Ecto neural progenitor cell (in vitro differentiated cells): ENCODE data around the gene GNRHR.
"Not testable (repeated sequence)": the region's sequence is repeated elsewhere in the genome, so short reads cannot be mapped to it uniquely, and the experiment has no call there.

Experiments
- DNase-seq: peaks from one replicate; pipeline ENCODE4 v3.0.0-alpha.2; 2018; ENCODE audit warnings: low spot score

GNRHR gene, protein sequence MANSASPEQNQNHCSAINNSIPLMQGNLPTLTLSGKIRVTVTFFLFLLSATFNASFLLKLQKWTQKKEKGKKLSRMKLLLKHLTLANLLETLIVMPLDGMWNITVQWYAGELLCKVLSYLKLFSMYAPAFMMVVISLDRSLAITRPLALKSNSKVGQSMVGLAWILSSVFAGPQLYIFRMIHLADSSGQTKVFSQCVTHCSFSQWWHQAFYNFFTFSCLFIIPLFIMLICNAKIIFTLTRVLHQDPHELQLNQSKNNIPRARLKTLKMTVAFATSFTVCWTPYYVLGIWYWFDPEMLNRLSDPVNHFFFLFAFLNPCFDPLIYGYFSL

DNA sequence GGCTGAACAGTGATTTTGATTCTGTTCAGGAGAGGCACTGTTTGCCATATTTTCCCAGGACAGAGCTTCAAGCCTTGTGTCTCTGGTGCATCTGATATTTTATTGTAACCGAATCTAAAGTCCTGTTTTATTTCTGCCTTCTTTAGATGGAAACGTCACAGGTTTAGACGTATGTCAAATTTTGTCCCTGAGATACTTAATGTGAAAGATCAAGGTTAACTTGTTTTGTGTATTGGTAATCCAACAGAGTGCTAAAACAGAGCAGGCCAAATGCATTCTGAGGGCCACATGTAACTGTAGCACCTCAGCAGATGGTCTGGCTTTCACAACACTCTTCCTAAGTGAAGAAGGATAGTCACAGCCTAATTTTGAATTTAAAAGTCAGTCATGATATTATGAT is at the start of gene GNRHR:
TSS of gene GNRHR (minus strand) at position 101 of the 400 bp plus-strand sequence. CDS start at position 48, 53 bp downstream.
- DNase-seq = no peak

DNA sequence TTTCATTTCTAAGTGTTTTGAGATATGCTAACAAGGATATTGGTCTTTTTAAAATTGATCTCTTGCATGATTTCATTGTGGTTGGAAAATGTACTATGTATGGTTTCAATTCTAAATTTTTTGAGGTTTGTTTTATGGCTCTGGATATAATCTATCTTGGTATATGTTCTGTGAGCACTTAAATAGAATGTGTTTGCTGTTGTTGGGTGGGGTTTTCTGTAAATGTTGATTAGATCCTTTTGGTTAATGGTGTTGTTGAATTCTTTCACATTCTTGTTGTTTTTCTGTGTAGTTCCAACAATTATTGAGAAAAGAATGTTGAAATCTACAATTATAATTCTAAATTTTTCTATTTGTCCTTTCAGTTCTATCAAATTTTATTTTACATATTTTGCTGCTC is 42.6 kb upstream of the GNRHR start:
- no peak for DNase-seq

DNA sequence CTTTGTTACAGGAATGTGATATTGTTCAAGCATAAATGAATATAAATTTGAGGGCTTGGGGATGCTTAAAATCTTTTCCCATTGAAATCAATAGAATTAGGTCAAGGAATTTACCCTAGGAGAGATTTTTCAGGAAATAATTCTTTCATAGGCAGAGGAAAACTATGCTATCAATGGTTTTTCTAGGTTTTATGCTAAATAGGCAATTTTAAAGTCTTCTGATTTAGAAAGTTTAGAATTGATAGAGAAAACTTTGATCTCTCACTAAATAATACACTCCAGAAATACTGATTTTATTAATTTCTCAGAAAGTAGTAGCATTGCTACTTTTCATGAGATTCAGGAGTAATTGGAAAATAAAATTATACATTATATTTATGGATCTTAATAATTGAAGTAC is 36.5 kb upstream of the GNRHR start:
- no peak for DNase-seq

DNA sequence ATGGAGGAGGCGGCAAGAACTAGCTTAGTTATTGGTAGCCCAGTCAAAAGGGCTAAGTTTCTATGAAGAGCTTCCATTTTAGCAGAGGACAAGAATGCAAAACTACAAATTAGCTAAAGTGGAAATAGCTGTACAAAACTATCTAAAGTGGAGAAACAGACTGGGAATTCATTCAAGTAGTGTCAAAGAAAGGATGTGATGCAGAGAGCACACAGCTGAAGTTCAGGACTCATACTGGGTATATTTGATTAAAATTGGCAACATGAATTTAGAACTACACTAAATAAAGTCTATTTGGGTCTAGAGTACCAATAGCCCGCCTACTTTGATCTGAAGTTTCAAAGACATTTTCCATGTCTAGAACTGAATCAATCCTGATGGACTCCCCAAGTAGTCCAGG is 33.1 kb upstream of the GNRHR start:
- no peak for DNase-seq

DNA sequence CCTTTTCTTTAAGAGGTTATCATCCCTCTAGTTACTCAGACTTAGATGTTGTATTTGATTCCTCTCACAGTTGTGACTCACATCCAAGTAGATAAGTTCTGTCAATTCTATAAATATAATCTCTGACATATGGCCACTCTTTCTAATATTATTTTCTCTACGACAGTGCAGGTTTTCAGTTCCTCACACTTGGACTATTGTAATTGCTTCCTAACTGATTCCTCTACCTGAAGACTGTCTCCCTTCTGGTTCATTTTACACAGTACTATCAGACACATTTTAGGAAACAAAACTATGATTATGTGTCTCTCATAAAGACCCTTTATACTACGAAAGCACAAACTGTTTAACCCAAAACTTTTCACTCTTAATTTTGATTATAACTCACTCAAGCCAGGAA is 31.3 kb upstream of the GNRHR start:
- no peak for DNase-seq

DNA sequence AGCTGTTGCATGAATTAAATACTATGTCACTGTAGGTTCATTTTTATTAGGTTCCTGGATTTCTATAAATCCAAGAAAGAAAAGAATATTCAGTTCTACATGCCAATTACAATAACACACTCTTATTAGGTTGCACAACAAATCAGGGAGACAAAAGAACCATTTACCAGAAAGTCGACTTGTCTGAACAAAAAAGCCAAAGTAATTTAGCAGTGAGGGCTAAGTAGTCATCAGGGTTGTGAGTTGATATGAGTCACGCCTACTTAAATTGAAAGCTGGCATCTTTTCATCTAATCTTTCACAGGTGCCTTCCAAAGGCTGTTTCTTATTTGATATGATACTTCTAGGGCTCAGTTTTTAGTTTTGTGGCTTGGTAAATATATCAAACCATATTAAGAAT is 25.4 kb upstream of the GNRHR start:
- no peak for DNase-seq

DNA sequence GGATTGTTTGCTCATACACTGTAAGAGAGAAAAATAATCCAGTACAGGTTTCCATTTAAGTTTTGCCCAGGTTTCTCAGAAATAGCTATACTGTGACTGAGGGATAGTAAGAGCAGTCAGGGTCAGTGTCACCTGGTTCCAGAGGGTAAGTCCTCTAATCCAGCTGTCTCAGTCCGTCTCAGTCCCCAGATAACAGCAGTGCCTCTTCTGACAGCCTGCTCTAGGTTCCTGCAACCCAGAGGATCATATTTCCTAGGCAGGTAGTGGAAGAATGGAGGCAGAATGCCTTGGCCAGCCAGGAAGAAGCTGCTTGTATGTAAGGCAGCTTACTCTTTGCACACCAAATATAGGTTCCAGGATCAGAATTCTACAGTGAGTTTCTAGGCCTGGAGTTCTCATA is 22.6 kb upstream of the GNRHR start:
- no peak for DNase-seq

DNA sequence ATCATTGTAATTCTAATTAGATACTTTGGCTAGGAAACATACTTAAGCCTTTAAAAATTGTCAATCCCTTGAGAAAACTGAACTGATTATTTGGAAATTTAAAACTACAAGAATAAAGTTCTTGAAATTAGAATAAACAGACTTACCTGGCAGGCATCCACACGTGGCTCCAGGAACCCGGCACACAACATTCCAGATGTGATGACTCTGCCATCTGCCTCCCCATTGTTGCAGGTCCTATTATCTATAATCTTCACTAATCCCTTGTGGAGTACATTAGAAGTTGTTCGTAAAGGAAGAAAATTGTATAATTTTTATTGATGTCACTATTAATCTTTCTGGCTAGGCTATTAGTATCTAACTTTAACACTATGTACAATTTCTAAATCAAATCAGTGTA is 16.2 kb upstream of the GNRHR start:
- no peak for DNase-seq

DNA sequence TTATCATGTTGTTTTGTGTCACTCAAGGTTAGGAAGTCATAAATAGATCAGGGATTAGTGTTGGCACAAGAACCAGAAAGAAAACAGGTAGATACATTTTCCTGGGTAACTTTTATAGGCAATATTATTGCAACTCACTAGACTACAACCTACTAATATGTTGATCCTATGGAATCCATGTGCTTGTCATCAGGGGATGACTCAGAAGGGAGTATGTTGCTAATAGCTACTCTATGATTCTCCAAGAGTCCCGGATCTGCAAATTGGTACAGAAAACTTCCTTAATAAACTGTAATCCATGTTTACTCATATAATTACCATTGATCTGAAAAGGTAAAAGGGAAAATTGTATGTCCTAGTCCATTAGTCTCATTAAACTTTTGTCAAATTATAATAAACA is 11.7 kb upstream of the GNRHR start:
- no peak for DNase-seq

DNA sequence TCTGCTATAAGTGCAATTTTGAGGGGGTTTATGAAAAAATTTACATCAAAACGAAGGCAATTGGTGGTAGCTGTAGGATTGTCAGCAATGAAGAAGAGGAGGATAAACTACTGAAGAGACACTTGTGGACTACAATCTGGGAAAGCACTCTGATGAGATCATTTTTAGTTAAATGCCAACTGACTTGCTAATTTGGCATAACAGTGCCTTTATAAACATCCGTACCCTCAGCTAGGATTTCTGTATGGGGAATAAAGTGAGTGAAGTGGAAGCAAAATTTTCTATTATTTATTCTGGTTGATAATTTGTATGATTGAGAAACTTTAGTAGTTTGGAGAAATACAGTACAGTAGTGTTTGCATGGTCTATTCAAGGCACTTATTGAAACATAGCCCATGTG is 11.2 kb upstream of the GNRHR start:
- DNase-seq = no peak

DNA sequence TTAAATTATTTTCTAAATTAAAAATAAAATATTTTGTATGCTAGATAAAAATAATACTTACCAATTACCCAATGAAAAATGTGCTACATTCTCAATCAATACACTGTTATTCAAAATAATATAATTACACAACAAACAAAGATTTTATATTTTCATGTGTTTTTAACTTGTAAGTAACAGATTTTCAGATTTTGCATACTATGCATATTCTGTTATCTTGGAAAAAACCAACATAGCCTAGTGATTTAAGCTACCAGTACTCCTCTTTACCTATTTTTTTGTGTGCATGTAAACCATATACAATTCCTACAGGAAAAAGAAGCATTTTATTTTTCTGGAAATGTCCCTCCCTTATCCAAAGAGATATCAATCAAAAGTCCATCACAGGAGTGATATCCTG is 10.0 kb upstream of the GNRHR start:
- no peak for DNase-seq

DNA sequence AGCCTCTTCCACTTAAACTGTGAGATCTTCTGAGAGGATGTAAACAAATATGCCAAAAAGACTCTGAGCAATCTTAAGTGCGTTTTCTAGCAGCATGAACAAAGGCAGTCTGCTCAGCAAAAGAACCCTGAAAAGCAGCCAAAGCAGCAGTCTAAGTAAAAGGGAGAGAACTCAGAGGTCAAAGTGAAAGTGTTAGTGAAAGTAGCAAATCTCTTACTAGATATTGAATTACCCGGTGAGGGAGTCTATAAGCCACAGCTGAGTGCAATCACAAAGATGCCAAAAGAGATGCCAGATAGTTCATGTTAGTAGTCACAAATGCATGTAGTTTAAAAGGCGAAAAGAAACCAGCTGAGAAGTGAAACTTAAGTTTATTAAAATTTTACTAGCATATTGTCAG is 7.9 kb upstream of the GNRHR start:
- DNase-seq = no peak

DNA sequence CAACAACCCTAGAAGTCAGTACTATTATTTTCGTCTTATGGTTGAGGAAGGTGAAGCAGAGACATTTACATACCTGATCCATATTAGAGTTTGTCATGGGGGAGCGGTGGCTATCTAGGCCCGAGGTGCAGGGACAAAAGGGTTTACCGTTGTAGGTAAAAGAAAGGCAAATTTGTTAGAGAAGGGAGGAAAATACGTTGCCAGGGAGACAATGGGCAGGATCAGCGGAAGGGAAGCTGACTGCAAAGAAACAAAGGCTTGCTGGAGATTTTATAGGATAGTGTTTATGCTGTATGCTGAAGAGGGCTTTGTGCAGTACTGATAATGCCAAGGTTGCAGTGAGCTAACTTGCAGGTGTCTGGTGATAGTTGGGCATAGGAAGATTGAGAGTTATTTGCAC is 2.8 kb upstream of the GNRHR start:
- not testable (repeated sequence) for DNase-seq

DNA sequence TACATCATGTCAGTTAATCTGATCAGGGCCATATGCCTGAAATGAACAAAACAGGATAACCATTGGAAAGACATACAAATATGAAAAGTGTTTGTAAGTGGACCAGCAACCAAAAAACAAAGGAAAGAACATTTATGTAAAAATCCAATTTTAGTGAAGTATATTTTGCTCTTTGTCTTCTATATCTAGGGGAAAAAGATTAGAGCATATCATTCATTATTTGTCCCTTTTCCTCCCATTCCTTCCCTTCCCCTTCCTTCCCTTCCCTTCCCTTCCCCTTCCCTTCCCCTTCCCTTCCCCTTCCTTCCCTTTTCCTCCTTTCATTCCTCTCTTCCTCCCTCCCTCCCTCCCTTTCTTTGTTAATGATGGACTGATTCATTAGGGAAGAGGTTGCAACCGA is 1.8 kb upstream of the GNRHR start:
- DNase-seq = no peak

DNA sequence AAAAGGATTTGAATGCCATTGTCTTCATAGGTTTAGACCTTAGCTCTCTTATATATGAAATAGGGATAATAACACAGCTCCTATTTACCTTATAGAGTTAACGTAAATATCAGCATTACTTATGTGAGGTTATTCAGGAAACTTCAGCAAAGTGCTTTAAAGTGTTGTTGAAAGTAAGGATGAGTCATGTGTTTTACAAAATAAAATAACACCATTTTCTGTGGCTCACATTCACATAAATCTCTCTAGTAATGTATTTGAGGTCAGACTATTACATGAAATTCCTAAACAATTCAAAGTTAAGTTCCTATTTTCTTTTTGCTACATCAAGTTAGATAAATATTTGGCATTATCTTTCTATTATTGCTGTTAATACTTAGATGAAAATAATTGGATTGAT is 2.9 kb downstream of the GNRHR start:
- DNase-seq = no peak

DNA sequence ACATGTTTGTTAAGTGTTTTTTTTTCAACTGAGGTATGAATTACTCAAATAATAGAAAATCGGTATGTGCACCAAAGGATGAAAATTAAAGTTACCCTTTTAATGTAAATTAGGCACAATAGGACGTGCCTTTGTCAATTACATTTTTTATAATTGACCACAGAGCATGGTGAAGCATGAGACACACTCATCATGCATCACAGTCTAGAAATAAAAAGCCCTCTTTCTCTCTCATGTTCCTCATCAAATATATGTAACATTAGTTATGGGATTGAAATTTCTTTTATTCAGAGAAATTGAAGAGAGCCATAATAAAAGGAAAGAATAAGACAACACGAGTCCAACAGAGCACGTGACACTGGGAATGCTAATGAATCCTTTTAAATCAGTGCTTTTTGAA is 3.5 kb downstream of the GNRHR start:
- no peak for DNase-seq

DNA sequence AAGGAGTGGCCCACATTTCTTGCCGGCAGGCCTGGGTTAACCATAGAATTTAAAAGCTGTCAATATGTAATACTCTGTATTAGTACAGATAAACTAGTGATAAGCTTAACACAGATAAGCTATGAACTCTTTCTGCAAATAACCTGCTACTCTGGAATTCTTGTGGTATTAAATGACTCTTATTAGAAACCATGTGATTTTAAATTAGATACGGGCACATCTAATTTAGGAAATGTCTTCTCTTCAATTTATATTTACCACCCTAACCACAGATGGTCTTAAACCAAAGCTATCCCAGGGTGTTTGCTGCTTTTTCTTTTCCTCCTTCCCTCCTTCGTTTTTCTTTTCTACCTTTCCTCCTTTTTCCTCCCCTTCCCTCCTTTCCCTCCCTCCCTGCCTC is 4.9 kb downstream of the GNRHR start:
- DNase-seq = no peak

DNA sequence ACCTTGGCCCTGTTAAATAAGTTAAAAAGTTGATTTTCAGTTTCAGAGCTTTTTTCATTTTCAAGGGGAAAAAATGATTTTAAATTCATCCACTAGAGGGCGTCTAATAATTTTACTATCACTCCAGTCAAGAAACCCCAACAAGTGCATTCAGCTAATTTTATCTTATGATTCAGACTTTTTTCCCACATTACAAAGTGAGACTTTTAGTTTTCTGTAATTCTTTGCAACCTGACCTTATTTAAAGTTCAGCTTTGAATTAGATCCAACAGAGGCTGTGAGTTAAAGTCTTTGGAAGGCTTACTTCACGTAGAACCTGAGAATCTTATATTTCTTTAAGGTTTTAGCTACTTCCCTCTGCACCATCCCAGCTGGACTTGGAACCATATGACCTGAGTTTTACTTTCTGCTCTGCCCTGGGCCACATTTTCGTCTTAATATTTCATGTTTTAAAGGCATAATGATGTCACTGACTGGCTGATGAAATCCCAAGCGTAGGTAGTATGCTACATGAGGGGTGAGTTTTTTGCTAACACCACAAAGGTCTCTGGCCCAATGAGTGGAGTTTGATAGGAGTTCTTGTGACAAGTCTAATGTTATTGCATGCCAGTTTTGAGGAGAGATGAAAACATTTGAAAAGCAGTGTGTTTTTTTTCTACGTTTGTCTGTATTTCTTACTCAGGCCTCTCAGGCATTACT is 7.2 kb downstream of the GNRHR start:
- no peak for DNase-seq

DNA sequence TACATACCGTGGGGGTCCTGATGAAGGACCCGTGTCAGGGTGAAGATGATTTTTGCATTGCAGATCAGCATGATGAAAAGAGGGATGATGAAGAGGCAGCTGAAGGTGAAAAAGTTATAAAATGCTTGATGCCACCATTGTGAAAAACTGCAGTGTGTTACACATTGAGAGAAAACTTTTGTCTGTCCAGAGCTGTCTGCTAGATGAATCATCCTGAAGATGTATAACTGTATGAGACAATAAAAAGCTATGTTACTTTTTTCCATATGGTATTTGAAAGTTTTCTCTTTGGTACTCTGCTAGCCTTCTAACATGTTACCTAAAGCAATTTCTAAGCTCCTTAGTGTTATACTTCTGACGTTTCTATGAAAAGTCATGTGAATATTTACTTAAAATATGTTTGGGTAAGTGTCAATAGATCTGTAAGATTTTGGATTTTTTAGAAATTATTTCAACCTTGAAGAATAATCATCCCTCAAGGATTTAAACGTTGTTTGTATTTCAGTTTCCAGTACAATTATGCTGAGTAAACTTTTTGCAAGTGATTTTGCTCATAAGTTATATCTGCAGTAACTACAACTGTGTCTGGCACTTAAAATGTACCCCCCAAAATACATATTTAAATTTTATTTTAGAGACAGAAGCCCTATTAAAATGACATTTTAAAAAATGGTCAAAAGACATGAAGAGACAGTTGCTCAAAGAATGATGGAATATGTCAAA is 9.5 kb downstream of the GNRHR start:
- no peak for DNase-seq

DNA sequence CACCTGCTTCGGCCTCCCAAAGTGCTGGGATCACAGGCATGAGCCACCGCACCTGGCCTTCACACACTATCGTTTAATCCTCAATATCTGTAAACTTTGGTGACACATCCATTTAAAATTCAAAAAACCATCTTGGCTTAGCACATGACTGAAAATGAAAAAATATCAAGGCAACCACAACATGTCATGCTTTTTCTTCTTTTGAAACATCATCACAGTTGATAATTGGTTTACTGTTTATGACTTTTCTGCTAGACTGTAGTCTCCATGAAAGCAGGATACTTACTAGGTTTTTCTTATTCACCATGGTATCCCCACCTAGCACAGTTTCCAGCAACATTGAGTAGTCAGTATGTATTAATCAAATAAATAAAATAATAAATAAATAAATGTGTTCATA is 11.0 kb downstream of the GNRHR start:
- DNase-seq = no peak

DNA sequence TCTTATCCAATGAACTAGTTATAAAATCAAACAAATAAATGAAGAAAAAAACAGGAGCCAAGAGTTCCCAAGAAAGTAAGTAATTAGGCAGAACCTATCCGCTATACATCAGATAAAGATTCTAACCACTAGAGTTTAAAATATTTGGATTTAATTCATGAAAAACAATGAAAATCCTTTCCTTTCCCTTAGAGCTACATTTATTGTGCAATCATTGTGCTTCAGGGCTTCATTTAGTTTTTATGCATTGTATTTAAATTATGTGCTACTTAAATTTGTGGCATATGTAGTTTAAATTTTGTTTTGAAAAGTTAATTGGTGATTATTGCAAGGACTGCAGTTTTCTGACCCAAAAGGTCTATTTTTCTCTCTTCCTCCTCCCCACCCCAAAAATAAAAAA is 17.9 kb downstream of the GNRHR start:
- no peak for DNase-seq

DNA sequence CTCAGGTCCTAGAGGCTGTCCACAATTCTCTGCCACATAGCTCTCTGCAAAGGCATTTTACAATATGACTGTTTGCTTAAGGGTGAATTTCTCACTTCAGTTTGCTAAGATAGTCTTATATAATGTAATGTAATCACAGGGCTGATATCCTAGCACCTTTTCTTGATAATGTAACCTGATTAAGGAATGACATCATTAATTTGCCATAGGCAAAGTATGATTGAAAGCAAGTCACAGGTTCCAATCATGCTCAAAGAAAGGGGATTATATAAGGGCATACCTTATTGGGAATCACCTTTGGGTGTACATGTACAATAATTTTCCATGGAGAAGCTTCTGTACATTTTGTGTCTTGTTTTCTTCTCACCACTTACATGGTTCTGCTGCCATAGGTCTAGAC is 18.9 kb downstream of the GNRHR start:
- no peak for DNase-seq

DNA sequence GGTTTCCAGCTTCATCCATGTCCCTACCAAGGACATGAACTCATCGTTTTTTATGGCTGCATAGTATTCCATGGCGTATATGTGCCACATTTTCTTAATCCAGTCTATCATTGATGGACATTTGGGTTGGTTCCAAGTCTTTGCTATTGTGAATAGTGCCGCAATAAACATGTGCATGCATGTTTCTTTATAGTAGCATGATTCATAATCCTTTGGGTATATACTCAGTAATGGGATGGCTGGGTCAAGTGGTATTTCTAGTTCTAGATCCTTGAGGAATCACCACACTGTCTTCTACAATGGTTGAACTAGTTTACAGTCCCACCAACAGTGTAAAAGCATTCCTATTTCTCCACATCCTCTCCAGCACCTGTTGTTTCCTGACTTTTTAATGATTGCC is 23.7 kb downstream of the GNRHR start:
- not testable (repeated sequence) for DNase-seq
